ENCODE results near the gene ECI2.

DNA sequence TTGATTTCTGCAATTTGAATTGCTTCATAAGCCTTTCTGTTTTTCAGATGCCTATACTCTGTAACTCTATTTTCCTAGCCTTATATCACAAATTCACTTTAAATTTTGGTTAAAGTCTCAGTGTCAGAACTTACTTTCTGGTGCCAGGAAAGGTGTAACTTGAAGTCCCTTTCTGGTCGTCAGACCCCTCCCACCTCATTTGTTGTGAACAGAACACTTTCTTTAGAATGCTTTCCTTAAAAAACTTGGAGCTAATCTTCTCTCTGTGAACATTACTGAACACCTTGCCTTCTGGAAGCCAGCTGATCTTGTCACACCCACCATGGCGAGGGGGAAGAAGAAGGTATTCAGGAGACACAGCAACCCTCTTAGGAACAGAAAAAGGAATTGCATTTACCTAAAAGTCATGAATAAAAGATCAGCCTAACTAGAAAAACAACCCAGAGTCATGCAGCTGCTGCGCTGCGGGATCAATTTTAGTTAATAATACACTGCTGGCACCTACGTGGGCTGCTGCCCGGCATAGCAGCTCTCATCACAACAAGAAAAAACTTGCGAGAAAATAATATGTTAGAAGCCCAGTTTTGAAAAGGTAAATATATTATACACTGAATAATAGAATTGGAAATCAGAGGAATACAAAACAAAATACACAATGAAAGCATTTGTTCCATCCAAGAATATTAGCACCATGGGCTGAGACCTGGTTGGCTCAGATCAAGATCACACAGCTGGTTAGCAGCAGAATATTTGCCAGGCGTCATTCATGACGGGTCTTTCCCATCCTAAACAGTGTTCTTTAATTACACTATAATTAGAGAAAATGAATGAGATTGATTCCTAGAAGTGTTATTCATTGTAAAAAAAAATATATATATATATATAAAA, 50.7 kb downstream of the ECI2 start:
- no peak for TF ChIP-seq EZH2 (IDR thresholded peaks at IDR 0.05)
- TF ChIP-seq, protein P1, sequence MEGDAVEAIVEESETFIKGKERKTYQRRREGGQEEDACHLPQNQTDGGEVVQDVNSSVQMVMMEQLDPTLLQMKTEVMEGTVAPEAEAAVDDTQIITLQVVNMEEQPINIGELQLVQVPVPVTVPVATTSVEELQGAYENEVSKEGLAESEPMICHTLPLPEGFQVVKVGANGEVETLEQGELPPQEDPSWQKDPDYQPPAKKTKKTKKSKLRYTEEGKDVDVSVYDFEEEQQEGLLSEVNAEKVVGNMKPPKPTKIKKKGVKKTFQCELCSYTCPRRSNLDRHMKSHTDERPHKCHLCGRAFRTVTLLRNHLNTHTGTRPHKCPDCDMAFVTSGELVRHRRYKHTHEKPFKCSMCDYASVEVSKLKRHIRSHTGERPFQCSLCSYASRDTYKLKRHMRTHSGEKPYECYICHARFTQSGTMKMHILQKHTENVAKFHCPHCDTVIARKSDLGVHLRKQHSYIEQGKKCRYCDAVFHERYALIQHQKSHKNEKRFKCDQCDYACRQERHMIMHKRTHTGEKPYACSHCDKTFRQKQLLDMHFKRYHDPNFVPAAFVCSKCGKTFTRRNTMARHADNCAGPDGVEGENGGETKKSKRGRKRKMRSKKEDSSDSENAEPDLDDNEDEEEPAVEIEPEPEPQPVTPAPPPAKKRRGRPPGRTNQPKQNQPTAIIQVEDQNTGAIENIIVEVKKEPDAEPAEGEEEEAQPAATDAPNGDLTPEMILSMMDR (IDR thresholded peaks at IDR 0.05), result no peak
